ENCODE results near the gene CYP24A1. TPM values are rescaled to one million over a fixed set of nuclear protein-coding genes. Genes with fewer than 3 reads are reported as not detected.

The CYP24A1 gene
- total RNA-seq, 1 experiment from 2014 or later: 0.28 TPM

GRCh38 chr20:54165803-54166202 is 8.0 kb downstream of the CYP24A1 start:
- Mint-ChIP-seq H3K36me3 (ENCODE audit: insufficient read depth, unreplicated experiment) (no peaks in the 10 kb centered on the region), H3K9me3 (ENCODE audit: unreplicated experiment) (no peaks in the 10 kb centered on the region), H3K4me1 (ENCODE audit: insufficient read depth, unreplicated experiment) (peaks cover 18% of the 10 kb centered on the region), H3K27me3 (ENCODE audit: insufficient read depth, unreplicated experiment) (no peaks in the 10 kb centered on the region), H3K4me3 (ENCODE audit: unreplicated experiment) (no peak overlapping the region), H3K27ac (ENCODE audit: low read depth, unreplicated experiment) (no peak overlapping the region)
- no peak for TF ChIP-seq CTCF (IDR thresholded peaks at IDR 0.05; ENCODE audit: unreplicated experiment)
- CTCF ChIA-PET: interaction anchor here (0.7 to 1.8 kb wide), 4 partner anchors 32 to 226 kb away, joined by 3 to 6 read pairs (median 4); no protein-coding TSS in a partner anchor
- no TSS peak for BruUV-seq (replicated peaks)
- intact Hi-C loops (cut with micrococcal nuclease): loop anchor here (5.0 kb wide), 1 partner anchor 44 kb away; no protein-coding TSS in a partner anchor
- no peak for DNase-seq (ENCODE audit: unreplicated experiment)
- POLR2A ChIA-PET: interaction anchor here (1.0 to 1.3 kb wide), 2 partner anchors 18 to 33 kb away, joined by 3 read pairs; no protein-coding TSS in a partner anchor

GRCh38 chr20:54165014-54165413 is 8.8 kb downstream of the CYP24A1 start:
- intact Hi-C loops (cut with micrococcal nuclease): loop anchor here (5.0 kb wide), 1 partner anchor 43 kb away; no protein-coding TSS in a partner anchor

GRCh38 chr20:54163402-54163801 is 10.4 kb downstream of the CYP24A1 start:
- no peak overlapping the region for H3K4me3 Mint-ChIP-seq (ENCODE audit: unreplicated experiment)
- H3K27me3 Mint-ChIP-seq (ENCODE audit: insufficient read depth, unreplicated experiment): no peaks in the 10 kb centered on the region
- ChIA-PET CTCF (interaction anchor here (1.3 kb wide), 1 partner anchor 25 kb away, joined by 3 read pairs; no protein-coding TSS in a partner anchor), POLR2A (interaction anchor here (0.7 kb wide), 1 partner anchor 31 kb away, joined by 3 read pairs; no protein-coding TSS in a partner anchor)
- intact Hi-C loops (cut with micrococcal nuclease): no loop called here
- no peaks in the 10 kb centered on the region for H3K9me3 Mint-ChIP-seq (ENCODE audit: unreplicated experiment)
- no peaks in the 10 kb centered on the region for H3K36me3 Mint-ChIP-seq (ENCODE audit: insufficient read depth, unreplicated experiment)
- BruUV-seq (replicated peaks): no TSS peak
- peaks cover 7% of the 10 kb centered on the region for H3K4me1 Mint-ChIP-seq (ENCODE audit: insufficient read depth, unreplicated experiment)
- no peak overlapping the region for H3K27ac Mint-ChIP-seq (ENCODE audit: low read depth, unreplicated experiment)
- no peak for TF ChIP-seq CTCF (IDR thresholded peaks at IDR 0.05; ENCODE audit: unreplicated experiment)
- no peak for DNase-seq (ENCODE audit: unreplicated experiment)

More at GRCh38 chr20:54165014-54165413, 8.8 kb downstream of the CYP24A1 start:
- H3K36me3 Mint-ChIP-seq (ENCODE audit: insufficient read depth, unreplicated experiment): no peaks in the 10 kb centered on the region
- no peak overlapping the region for H3K27ac Mint-ChIP-seq (ENCODE audit: low read depth, unreplicated experiment)
- ChIA-PET CTCF (interaction anchor here (0.6 to 1.8 kb wide), 5 partner anchors 24 to 68 kb away, joined by 3 to 6 read pairs (median 4); no protein-coding TSS in a partner anchor), POLR2A (interaction anchor here (0.6 to 1.3 kb wide), 2 partner anchors 32 to 40 kb away, joined by 3 read pairs; no protein-coding TSS in a partner anchor)
- BruUV-seq (replicated peaks): no TSS peak
- peaks cover 18% of the 10 kb centered on the region for H3K4me1 Mint-ChIP-seq (ENCODE audit: insufficient read depth, unreplicated experiment)
- H3K27me3 Mint-ChIP-seq (ENCODE audit: insufficient read depth, unreplicated experiment): no peaks in the 10 kb centered on the region
- no peak for DNase-seq (ENCODE audit: unreplicated experiment)
- H3K9me3 Mint-ChIP-seq (ENCODE audit: unreplicated experiment): no peaks in the 10 kb centered on the region
- TF ChIP-seq CTCF (IDR thresholded peaks at IDR 0.05; ENCODE audit: unreplicated experiment): no peak
- no peak overlapping the region for H3K4me3 Mint-ChIP-seq (ENCODE audit: unreplicated experiment)

- no TSS peak for BruUV-seq (replicated peaks)
- Mint-ChIP-seq H3K27ac (ENCODE audit: low read depth, unreplicated experiment) (no peak overlapping the region), H3K9me3 (ENCODE audit: unreplicated experiment) (no peaks in the 10 kb centered on the region), H3K4me3 (ENCODE audit: unreplicated experiment) (no peak overlapping the region), H3K36me3 (ENCODE audit: insufficient read depth, unreplicated experiment) (no peaks in the 10 kb centered on the region), H3K27me3 (ENCODE audit: insufficient read depth, unreplicated experiment) (no peaks in the 10 kb centered on the region), H3K4me1 (ENCODE audit: insufficient read depth, unreplicated experiment) (no peaks in the 10 kb centered on the region)
- DNase-seq (ENCODE audit: unreplicated experiment): no peak
- intact Hi-C loops (cut with micrococcal nuclease): no loop called here
- TF ChIP-seq CTCF (IDR thresholded peaks at IDR 0.05; ENCODE audit: unreplicated experiment): no peak
- ChIA-PET CTCF (no interaction called here), POLR2A (no interaction called here)
Observed at GRCh38 chr20:54162378-54163009, 11.3 kb downstream of the CYP24A1 start.
